ENCODE data around the gene ANKRD55.

GRCh38 chr5:56112526-56113121 lies 120.5 kb downstream of the ANKRD55 start:
- TF ChIP-seq POLR2AphosphoS5 (IDR thresholded peaks at IDR 0.05; ENCODE audit: borderline replicate concordance, low read depth, low read length): peak; percentile 15; the same call in 1 of the 2 replicates
- TF ChIP-seq EZH2 (IDR thresholded peaks at IDR 0.05): no peak
- TF ChIP-seq FOXP2 (optimal IDR thresholded peaks at IDR 0.05; ENCODE audit: control extremely low read depth, extremely low read length, insufficient read depth): no peak

All from SK-N-MC (cell line).